Erythroblast (primary cell): ENCODE results near the gene NPR3.

Experiments
- GATA1 ChIP-seq: IDR thresholded peaks from 2 replicates; pipeline ENCODE4 v1.6.1; 2011; ENCODE audit warnings: low read depth, mild to moderate bottlenecking, control low read depth, low read length, moderate library complexity
- POLR2A ChIP-seq: IDR thresholded peaks from 2 replicates; pipeline ENCODE4 v1.6.1; 2011; ENCODE audit warnings: mild to moderate bottlenecking, low read length

GRCh38 chr5:32713361-32713769 lies 2.2 kb downstream of the NPR3 start:
- no peak for TF ChIP-seq POLR2A
- no peak for TF ChIP-seq GATA1
